GM12891 (cell line): ENCODE results near the gene FBP2.

Experiments
- PAX5 ChIP-seq: IDR thresholded peaks from 2 replicates; pipeline ENCODE4 v1.6.1; 2011; ENCODE audit warnings: low read length, moderate library complexity, mild to moderate bottlenecking; ENCODE audit not compliant: insufficient read depth, severe bottlenecking
- POLR2A ChIP-seq: IDR thresholded peaks from 2 replicates; pipeline ENCODE4 v1.6.1; 2011; ENCODE audit warnings: low read depth, low read length, control low read depth
- POLR2AphosphoS5 ChIP-seq: IDR thresholded peaks from 2 replicates; pipeline ENCODE4 v1.6.1; 2011; ENCODE audit warnings: low read depth, low read length, control low read depth
- SPI1 ChIP-seq: IDR thresholded peaks from 2 replicates; pipeline ENCODE4 v1.6.1; 2011; ENCODE audit warnings: low read depth, low read length, control low read depth
- TAF1 ChIP-seq: IDR thresholded peaks from 2 replicates; pipeline ENCODE4 v1.6.1; 2011; ENCODE audit warnings: low read depth, low read length, control low read depth

DNA sequence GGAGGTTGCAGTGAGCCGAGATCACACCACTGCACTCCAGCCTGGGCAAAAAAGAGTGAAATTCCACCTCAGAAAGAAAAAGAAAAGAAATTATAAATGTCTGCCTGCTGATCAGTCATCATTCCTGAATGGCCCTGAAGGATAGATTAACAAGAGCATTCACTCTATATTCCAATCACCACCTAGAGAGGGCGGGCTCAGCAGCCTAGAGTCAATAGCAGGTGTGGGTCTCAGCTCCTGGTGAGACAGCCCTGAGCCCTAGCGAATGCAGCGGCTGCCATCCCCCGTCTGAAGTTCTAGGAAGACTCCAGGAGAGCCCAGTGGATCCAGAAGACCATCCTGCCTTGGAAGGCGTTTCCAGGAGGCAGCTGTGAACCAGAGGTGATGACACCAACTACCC is 33.7 kb upstream of the FBP2 start:
- no peak for TF ChIP-seq POLR2AphosphoS5
- no peak for TF ChIP-seq TAF1
- TF ChIP-seq POLR2A: no peak
- TF ChIP-seq SPI1: no peak
- no peak for TF ChIP-seq PAX5
